ENCODE measurements around the gene SF1. TPM values are rescaled to one million over a fixed set of nuclear protein-coding genes. Genes with fewer than 3 reads are reported as not detected.

SF1 gene
- total and polyA plus RNA-seq, 2 experiments from 2014 or later = 138 to 163 TPM

- Histone ChIP-seq H4K20me1 (ENCODE audit: insufficient read depth, poor library complexity, severe bottlenecking) (peaks cover 44% of the 10 kb centered on the region), H3K9me3 (ENCODE audit: low read depth) (no peaks in the 10 kb centered on the region), H2AFZ (no peak overlapping the region), H3K79me2 (peaks cover 51% of the 10 kb centered on the region), H3K4me3 (peak overlapping the region; percentile 80), H3K4me2 (peak overlapping the region; percentile 50), H3K9me2 (replicated peaks; ENCODE audit: insufficient read depth) (no peaks in the 10 kb centered on the region), H3K27me3 (no peaks in the 10 kb centered on the region), H3K36me3 (replicated peaks; ENCODE audit: insufficient read depth, low read depth) (no peaks in the 10 kb centered on the region), H3K4me1 (ENCODE audit: insufficient read depth) (peaks cover 15% of the 10 kb centered on the region), H3K27ac (peak overlapping the region; percentile 98)
- 17% methylated on average over 1 of the region's 28 CpGs for WGBS (ENCODE audit: low lambda C conversion rate, missing lambda C conversion rate)
- DNase-seq (ENCODE audit: low spot score) = no peak
- no peak for TF ChIP-seq CTCF (IDR thresholded peaks at IDR 0.05; ENCODE audit: poor library complexity)
- TF ChIP-seq EZH2phosphoT487 (IDR thresholded peaks at IDR 0.05; ENCODE audit: low read depth, severe bottlenecking, unreplicated experiment) = no peak
- TF ChIP-seq EZH2 (IDR thresholded peaks at IDR 0.05; ENCODE audit: borderline replicate concordance) = no peak
Observed at GRCh38 chr11:64778223-64778472, 194 bp downstream of the SF1 start.

GRCh38 chr11:64777449-64778222, 706 bp downstream of the SF1 start:
- no peaks in the 10 kb centered on the region for H3K9me3 ChIP-seq (ENCODE audit: low read depth)
- 2% methylated on average over 39 of the region's 98 CpGs for WGBS (ENCODE audit: low lambda C conversion rate, missing lambda C conversion rate)
- H3K79me2 ChIP-seq = peaks cover 56% of the 10 kb centered on the region
- TF ChIP-seq CTCF (IDR thresholded peaks at IDR 0.05; ENCODE audit: poor library complexity) (no peak), EZH2phosphoT487 (IDR thresholded peaks at IDR 0.05; ENCODE audit: low read depth, severe bottlenecking, unreplicated experiment) (no peak), EZH2 (IDR thresholded peaks at IDR 0.05; ENCODE audit: borderline replicate concordance) (no peak)
- peak overlapping the region; percentile 85 for H3K4me3 ChIP-seq
- H3K9me2 ChIP-seq (replicated peaks; ENCODE audit: insufficient read depth) = no peaks in the 10 kb centered on the region
- peaks cover 15% of the 10 kb centered on the region for H3K4me1 ChIP-seq (ENCODE audit: insufficient read depth)
- peak overlapping the region; percentile 80 for H3K4me2 ChIP-seq
- peaks cover 49% of the 10 kb centered on the region for H4K20me1 ChIP-seq (ENCODE audit: insufficient read depth, poor library complexity, severe bottlenecking)
- no peaks in the 10 kb centered on the region for H3K27me3 ChIP-seq
- peak overlapping the region; percentile 98 for H3K27ac ChIP-seq
- H3K36me3 ChIP-seq (replicated peaks; ENCODE audit: insufficient read depth, low read depth) = no peaks in the 10 kb centered on the region
- DNase-seq (ENCODE audit: low spot score) = peak; percentile 95
- no peak overlapping the region for H2AFZ ChIP-seq

- WGBS (ENCODE audit: low lambda C conversion rate, missing lambda C conversion rate) = 29% methylated on average over 3 of the region's 3 CpGs
- Histone ChIP-seq H3K9me2 (replicated peaks; ENCODE audit: insufficient read depth) (no peaks in the 10 kb centered on the region), H3K9me3 (ENCODE audit: low read depth) (no peaks in the 10 kb centered on the region), H3K36me3 (replicated peaks; ENCODE audit: insufficient read depth, low read depth) (no peaks in the 10 kb centered on the region), H3K4me3 (peak overlapping the region; percentile 85), H2AFZ (no peak overlapping the region), H3K4me2 (peak overlapping the region; percentile 80), H3K27me3 (no peaks in the 10 kb centered on the region), H4K20me1 (ENCODE audit: insufficient read depth, poor library complexity, severe bottlenecking) (peaks cover 57% of the 10 kb centered on the region), H3K4me1 (ENCODE audit: insufficient read depth) (peaks cover 15% of the 10 kb centered on the region), H3K27ac (no peak overlapping the region), H3K79me2 (peaks cover 63% of the 10 kb centered on the region)
- no peak for DNase-seq (ENCODE audit: low spot score)
- TF ChIP-seq EZH2phosphoT487 (IDR thresholded peaks at IDR 0.05; ENCODE audit: low read depth, severe bottlenecking, unreplicated experiment) = no peak
- TF ChIP-seq EZH2 (IDR thresholded peaks at IDR 0.05; ENCODE audit: borderline replicate concordance) = no peak
- no peak for TF ChIP-seq CTCF (IDR thresholded peaks at IDR 0.05; ENCODE audit: poor library complexity)
Observed at GRCh38 chr11:64776875-64777274, 1.5 kb downstream of the SF1 start.
